Measurements from ENCODE around the gene DTX1.

GRCh38 chr12:113077859-113078255 is 21.3 kb downstream of the DTX1 start:
- TF ChIP-seq, protein P1, sequence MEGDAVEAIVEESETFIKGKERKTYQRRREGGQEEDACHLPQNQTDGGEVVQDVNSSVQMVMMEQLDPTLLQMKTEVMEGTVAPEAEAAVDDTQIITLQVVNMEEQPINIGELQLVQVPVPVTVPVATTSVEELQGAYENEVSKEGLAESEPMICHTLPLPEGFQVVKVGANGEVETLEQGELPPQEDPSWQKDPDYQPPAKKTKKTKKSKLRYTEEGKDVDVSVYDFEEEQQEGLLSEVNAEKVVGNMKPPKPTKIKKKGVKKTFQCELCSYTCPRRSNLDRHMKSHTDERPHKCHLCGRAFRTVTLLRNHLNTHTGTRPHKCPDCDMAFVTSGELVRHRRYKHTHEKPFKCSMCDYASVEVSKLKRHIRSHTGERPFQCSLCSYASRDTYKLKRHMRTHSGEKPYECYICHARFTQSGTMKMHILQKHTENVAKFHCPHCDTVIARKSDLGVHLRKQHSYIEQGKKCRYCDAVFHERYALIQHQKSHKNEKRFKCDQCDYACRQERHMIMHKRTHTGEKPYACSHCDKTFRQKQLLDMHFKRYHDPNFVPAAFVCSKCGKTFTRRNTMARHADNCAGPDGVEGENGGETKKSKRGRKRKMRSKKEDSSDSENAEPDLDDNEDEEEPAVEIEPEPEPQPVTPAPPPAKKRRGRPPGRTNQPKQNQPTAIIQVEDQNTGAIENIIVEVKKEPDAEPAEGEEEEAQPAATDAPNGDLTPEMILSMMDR (IDR thresholded peaks at IDR 0.05; ENCODE audit: low read depth, low read length) = no peak
- TF ChIP-seq POLR2A (IDR thresholded peaks at IDR 0.05; ENCODE audit: extremely low read depth, insufficient read length) = no peak
- TF ChIP-seq, protein P2, sequence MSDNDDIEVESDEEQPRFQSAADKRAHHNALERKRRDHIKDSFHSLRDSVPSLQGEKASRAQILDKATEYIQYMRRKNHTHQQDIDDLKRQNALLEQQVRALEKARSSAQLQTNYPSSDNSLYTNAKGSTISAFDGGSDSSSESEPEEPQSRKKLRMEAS (IDR thresholded peaks at IDR 0.05; ENCODE audit: low read depth, low read length) = no peak
- TF ChIP-seq MYC (IDR thresholded peaks at IDR 0.05; ENCODE audit: low read depth, low read length) = no peak

Measured in NB4 (cell line).